ENCODE data around the gene ABCD4. TPM values are rescaled to one million over a fixed set of nuclear protein-coding genes. Genes with fewer than 3 reads are reported as not detected.

Gene ABCD4
- total RNA-seq (2022; extraction: Qiagen RNA extraction) = 26.8 to 39.5 TPM (median 28.5 TPM) in 5 replicates

DNA sequence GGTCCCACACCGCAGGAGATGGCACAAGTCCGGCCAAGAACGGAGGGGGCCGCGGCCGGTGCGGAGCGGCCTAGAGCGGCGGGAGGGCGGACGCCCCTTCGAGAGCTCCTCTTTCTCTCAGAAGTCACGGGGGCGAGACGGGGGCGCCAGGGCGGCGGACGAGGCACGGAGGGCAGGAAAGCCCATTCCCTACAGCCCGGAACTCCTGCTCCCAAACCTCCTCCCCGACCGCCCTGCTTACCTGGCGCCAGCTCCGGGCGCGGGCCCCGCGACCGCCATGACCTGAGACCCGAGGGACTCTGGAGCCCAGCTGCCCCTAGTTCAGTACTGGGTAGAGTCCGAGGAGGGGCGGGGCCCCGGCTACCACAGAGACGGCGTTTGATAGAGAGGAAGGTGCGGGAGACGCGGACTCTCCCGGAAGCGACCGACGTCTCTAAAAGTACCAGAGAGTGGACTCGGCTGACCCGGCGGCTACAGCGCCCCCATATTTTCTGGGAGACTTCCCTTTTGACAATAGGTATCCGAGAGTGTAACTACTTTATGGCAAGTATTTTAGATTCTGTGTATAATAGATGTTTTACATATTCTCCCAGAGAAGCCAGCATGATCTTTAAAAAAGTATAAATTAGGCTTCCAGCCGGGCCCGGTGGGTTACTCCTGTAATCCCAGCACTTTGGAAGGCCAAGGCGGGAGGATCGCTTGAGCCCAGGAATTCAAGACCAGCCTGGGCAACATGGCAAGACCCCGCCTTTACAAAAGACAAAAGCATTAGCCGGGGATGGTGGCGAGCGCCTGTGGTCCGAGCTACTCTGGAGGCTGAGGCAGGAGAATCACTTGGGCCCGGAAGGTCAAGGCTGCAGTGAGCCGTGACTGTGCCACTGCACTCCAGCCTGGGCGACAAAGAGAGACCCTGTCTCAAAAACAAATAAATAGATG is at the start of gene ABCD4:
TSS of gene ABCD4 (minus strand) at position 301 of the 936 bp plus-strand sequence. CDS start at position 279, 22 bp downstream.

DNA sequence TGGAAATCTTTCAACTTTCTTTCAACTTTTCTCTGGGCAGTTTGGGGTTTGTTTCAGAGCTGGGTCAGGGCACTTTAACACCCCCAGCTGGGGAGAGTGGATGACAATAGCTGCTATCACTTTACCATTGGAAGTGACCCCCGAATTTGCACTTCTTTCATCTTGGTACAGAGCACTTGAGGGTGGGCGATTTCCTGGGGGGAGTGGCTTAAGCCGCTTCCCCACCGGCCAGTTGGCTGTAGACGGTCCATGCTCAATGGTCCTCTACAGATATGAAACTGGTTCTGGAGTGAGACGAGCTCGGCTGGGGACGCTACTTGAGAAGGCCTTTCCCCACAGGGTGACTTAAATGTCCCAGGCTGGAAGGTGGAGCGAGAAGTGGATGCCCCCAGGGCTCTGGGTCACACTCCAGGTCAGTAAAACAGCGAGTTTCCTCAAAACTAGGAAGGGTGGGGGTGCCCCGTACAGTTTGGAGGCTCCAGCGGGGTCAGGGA is 45.6 kb upstream of the ABCD4 start, which contains the start of gene VRTN:
TSS of gene VRTN (plus strand) at position 231 of the 494 bp plus-strand sequence. CDS start 8,313 bp downstream, outside the sequence.

DNA sequence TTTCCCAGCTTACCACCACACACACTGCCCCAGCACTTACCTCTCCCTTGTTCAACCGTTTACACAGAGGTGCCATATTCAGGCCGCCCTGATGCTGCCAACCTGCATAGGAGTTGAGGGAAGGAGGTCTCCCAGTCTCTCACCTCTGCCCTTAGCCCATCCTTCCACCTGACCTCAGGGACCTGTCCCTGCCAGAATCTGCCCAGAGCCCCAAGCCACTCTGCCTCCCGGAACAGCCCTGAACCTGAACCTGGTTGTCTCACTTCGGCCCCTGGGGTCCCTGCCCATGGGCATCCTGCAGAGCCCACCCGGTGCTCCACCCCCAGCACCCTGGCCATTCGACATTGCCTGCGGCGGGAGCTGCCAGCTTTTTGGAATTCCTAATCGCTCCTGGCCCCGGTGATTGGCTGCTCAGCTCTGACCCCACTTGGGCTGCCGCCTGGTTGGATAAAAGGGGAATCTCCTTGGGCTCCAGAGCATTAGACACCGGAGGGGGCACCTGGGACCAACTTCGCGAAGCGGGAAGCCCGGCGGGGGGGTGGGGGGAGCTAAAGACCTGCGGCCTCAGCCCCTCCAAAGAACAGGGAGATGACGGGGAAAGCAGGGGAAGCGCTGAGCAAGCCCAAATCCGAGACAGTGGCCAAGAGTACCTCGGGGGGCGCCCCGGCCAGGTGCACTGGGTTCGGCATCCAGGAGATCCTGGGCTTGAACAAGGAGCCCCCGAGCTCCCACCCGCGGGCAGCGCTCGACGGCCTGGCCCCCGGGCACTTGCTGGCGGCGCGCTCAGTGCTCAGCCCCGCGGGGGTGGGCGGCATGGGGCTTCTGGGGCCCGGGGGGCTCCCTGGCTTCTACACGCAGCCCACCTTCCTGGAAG is 63.5 kb downstream of the ABCD4 start, which contains the start of gene VSX2:
TSS of gene VSX2 (plus strand) at position 476 of the 874 bp plus-strand sequence. CDS start at position 589, 113 bp downstream.

Other genes with a start within 250 kb of the ABCD4 start
- gene ALDH6A1, start 218.5 kb downstream of the ABCD4 start, total RNA-seq (2022; extraction: Qiagen RNA extraction) = 1.9 to 2.8 TPM (median 2.4 TPM) in 5 replicates
- 3.6 to 4.5 TPM (median 4.4 TPM) in 5 replicates for gene LIN52, start 218.0 kb downstream of the ABCD4 start, total RNA-seq (2022; extraction: Qiagen RNA extraction)
- not detected in 5 replicates for gene VSX2, start 63.5 kb downstream of the ABCD4 start, total RNA-seq (2022; extraction: Qiagen RNA extraction)
- not detected in 5 replicates for gene VRTN, start 45.5 kb upstream of the ABCD4 start, total RNA-seq (2022; extraction: Qiagen RNA extraction)
- gene SYNDIG1L, start 123.3 kb upstream of the ABCD4 start, total RNA-seq (2022; extraction: Qiagen RNA extraction) = not detected in 5 replicates
- 207 to 327 TPM (median 231 TPM) in 5 replicates for gene NPC2, start 190.4 kb upstream of the ABCD4 start, total RNA-seq (2022; extraction: Qiagen RNA extraction)
- gene ISCA2, start 190.8 kb upstream of the ABCD4 start, total RNA-seq (2022; extraction: Qiagen RNA extraction) = 37.5 to 47.0 TPM (median 41.8 TPM) in 5 replicates

Data from A549 treated with Mapracorat at 1 μM for 4 hours (cell line).